Hepatocyte (in vitro differentiated cells): Measurements from ENCODE around the gene PCBD2.

Source experiments
- CTCF ChIP-seq: fragments of 200-600 bp; sonication (generic); IDR thresholded peaks from 2 replicates; pipeline ENCODE4 v1.5.1; 2016; ENCODE audit warnings: antibody characterized with exemption, mild to moderate bottlenecking; ENCODE audit not compliant: poor library complexity
- EZH2phosphoT487 ChIP-seq: fragments of 200-600 bp; sonication (generic); IDR thresholded peaks from one replicate; pipeline ENCODE4 v1.6.1; 2018; ENCODE audit warnings: antibody characterized with exemption, mild to moderate bottlenecking, low read depth, moderate library complexity; ENCODE audit not compliant: unreplicated experiment, severe bottlenecking

GRCh38 chr5:134982230-134982629 is 77.3 kb downstream of the PCBD2 start:
- no peak for TF ChIP-seq CTCF
- no peak for TF ChIP-seq EZH2phosphoT487
